OCI-LY7 (cell line): Measurements from ENCODE around the gene DPEP3. TPM values are rescaled to one million over a fixed set of nuclear protein-coding genes. Genes with fewer than 3 reads are reported as not detected.
A peak's percentile ranks its signal among the peaks of the same experiment; 100 is the strongest.

Experiments used
- BruUV-seq: library from RNA; stranded (reverse); fragments of 400-500 nt; replicated peaks from 2 replicates; lab custom pipeline; 2021; lab: Mats Ljungman, UMichigan
- CTCF ChIA-PET: fragments of 300-600 bp; sonication (Branson Sonifier 250); formaldehyde crosslinking; loops from one replicate; lab custom pipeline; 2022; ENCODE audit warnings: antibody characterized with exemption; ENCODE audit not compliant: unreplicated experiment; lab: Charles Lee
- POLR2A ChIA-PET: fragments of 300-600 bp; sonication (Branson Sonifier 250); formaldehyde crosslinking; loops from one replicate; lab custom pipeline; 2022; ENCODE audit warnings: antibody characterized with exemption; lab: Charles Lee
- DNase-seq: peaks from one replicate; pipeline ENCODE4 v3.0.0-alpha.2; 2015; ENCODE audit warnings: low spot score
- H2AFZ ChIP-seq: fragments of 200-600 bp; sonication (generic), shearing (Covaris generic); 2 replicates; pipeline ENCODE4 v1.6.1; 2014; ENCODE audit warnings: mild to moderate bottlenecking, antibody characterized with exemption, low read length, moderate library complexity
- H3K27ac ChIP-seq: fragments of 200-600 bp; sonication (generic); 2 replicates; pipeline ENCODE4 v1.5.1; 2014; ENCODE audit warnings: mixed run types, low read depth, mild to moderate bottlenecking, moderate library complexity, low read length, inconsistent platforms; ENCODE audit not compliant: poor library complexity, severe bottlenecking
- H3K36me3 ChIP-seq: fragments of 200-600 bp; sonication (generic); 2 replicates; pipeline ENCODE4 v1.6.1; 2014; ENCODE audit warnings: mild to moderate bottlenecking, antibody characterized with exemption, low read length, moderate library complexity, mixed read lengths; ENCODE audit not compliant: insufficient read depth
- H3K4me1 ChIP-seq: fragments of 200-600 bp; sonication (generic); 2 replicates; pipeline ENCODE4 v1.5.1; 2014; ENCODE audit warnings: mild to moderate bottlenecking, low read length; ENCODE audit not compliant: insufficient read depth, poor library complexity, severe bottlenecking
- H3K4me2 ChIP-seq: fragments of 200-600 bp; sonication (generic); 2 replicates; pipeline ENCODE4 v1.6.1; 2014; ENCODE audit warnings: mild to moderate bottlenecking, low read length
- H3K4me3 ChIP-seq: fragments of 200-600 bp; sonication (generic); 2 replicates; pipeline ENCODE4 v1.5.1; 2014; ENCODE audit warnings: mild to moderate bottlenecking, low read depth, low read length; ENCODE audit not compliant: poor library complexity, severe bottlenecking
- H3K79me2 ChIP-seq: fragments of 200-600 bp; sonication (generic); 2 replicates; pipeline ENCODE4 v1.6.1; 2016; ENCODE audit warnings: low read depth, mild to moderate bottlenecking, low read length, moderate library complexity, mixed read lengths; ENCODE audit not compliant: insufficient read depth
- H3K9me2 ChIP-seq: fragments of 200-600 bp; sonication (generic); 2 replicates; pipeline ENCODE4 v1.6.1; 2016; ENCODE audit warnings: mild to moderate bottlenecking, low read length, mixed read lengths; ENCODE audit not compliant: insufficient read depth
- H3K9me3 ChIP-seq: fragments of 200-600 bp; sonication (generic); 2 replicates; pipeline ENCODE4 v1.6.1; 2014; ENCODE audit warnings: mild to moderate bottlenecking, mixed run types, low read length, mixed read lengths
- H4K20me1 ChIP-seq: fragments of 200-600 bp; sonication (generic); 2 replicates; pipeline ENCODE4 v1.6.1; 2014; ENCODE audit warnings: mild to moderate bottlenecking, antibody characterized with exemption, low read length, moderate library complexity, mixed read lengths; ENCODE audit not compliant: insufficient read depth
- CTCF ChIP-seq: fragments of 200-600 bp; sonication (generic); conservative IDR thresholded peaks from 2 replicates; pipeline ENCODE4 v1.5.1; 2014; ENCODE audit warnings: mild to moderate bottlenecking, antibody characterized with exemption, low read length, moderate library complexity, mixed read lengths
- EZH2phosphoT487 ChIP-seq: fragments of 200-600 bp; sonication (generic); IDR thresholded peaks from 2 replicates; pipeline ENCODE4 v1.6.1; 2018; ENCODE audit warnings: low read depth, borderline replicate concordance, mild to moderate bottlenecking, mixed run types, antibody characterized with exemption, low read length, moderate library complexity, mixed read lengths
- intact Hi-C: fragments of 100-400 bp; cut with micrococcal nuclease; formaldehyde crosslinking; loops from one replicate; pipeline ENCODE4 v1.10.0; 2022; ENCODE audit not compliant: unreplicated experiment
- total RNA-seq, 2 experiments: library from RNA; depleted of rRNA in 1 of 2; stranded (reverse); fragments of >200 nt in 1 of 2; shearing (Covaris generic) in 1 of 2; gene quantifications; 2 replicates each; pipeline ENCODE4 v1.2.3, GENCODE V29; 2014 to 2022

The DPEP3 gene
- total RNA-seq, 2 experiments from 2014 or later, result not detected

GRCh38 chr16:68021490-68021889 is 41.2 kb upstream of the DPEP3 start:
- H2AFZ ChIP-seq, result no peak overlapping the region
- H4K20me1 ChIP-seq, result no peaks in the 10 kb centered on the region
- peaks cover 35% of the 10 kb centered on the region for H3K79me2 ChIP-seq
- H3K36me3 ChIP-seq, result peaks cover 23% of the 10 kb centered on the region
- ChIA-PET CTCF (interaction anchor here (0.6 to 0.7 kb wide), 2 partner anchors 16 to 19 kb away, joined by 4 to 5 read pairs; no protein-coding TSS in a partner anchor), POLR2A (interaction anchor here (3.0 kb wide), 1 partner anchor 22 kb away, joined by 21 read pairs; the partner anchor contains the start of gene DPEP2)
- peak overlapping the region; percentile 78 for H3K4me3 ChIP-seq
- no peak for DNase-seq
- intact Hi-C loops, result no loop called here
- H3K4me2 ChIP-seq, result peak overlapping the region; percentile 89
- no peak overlapping the region for H3K27ac ChIP-seq
- TSS peak; percentile 85 for BruUV-seq
- H3K9me2 ChIP-seq, result no peaks in the 10 kb centered on the region
- TF ChIP-seq CTCF (no peak), EZH2phosphoT487 (no peak)
- H3K4me1 ChIP-seq, result peaks cover 21% of the 10 kb centered on the region
- H3K9me3 ChIP-seq, result no peaks in the 10 kb centered on the region

- peaks cover 29% of the 10 kb centered on the region for H3K79me2 ChIP-seq
- BruUV-seq, result no TSS peak
- H3K27ac ChIP-seq, result no peak overlapping the region
- no peaks in the 10 kb centered on the region for H4K20me1 ChIP-seq
- intact Hi-C loops, result no loop called here
- H3K9me2 ChIP-seq, result no peaks in the 10 kb centered on the region
- peaks cover 20% of the 10 kb centered on the region for H3K4me1 ChIP-seq
- H3K4me2 ChIP-seq, result no peak overlapping the region
- no peaks in the 10 kb centered on the region for H3K9me3 ChIP-seq
- H3K36me3 ChIP-seq, result peaks cover 11% of the 10 kb centered on the region
- DNase-seq, result no peak
- ChIA-PET POLR2A (interaction anchor here (0.6 to 1.5 kb wide), 3 partner anchors 22 to 893 kb away, joined by 4 to 5 read pairs (median 4); no protein-coding TSS in a partner anchor), CTCF (no interaction called here)
- TF ChIP-seq CTCF (no peak), EZH2phosphoT487 (no peak)
- no peak overlapping the region for H2AFZ ChIP-seq
- H3K4me3 ChIP-seq, result no peak overlapping the region
Measured at GRCh38 chr16:68019167-68019680, 38.9 kb upstream of the DPEP3 start.

- Histone ChIP-seq H3K9me2 (no peaks in the 10 kb centered on the region), H2AFZ (no peak within 1 kb of the TSS), H3K27ac (no peak within 1 kb of the TSS), H3K36me3 (no peaks in the 10 kb centered on the region), H3K4me3 (no peak within 1 kb of the TSS), H3K4me2 (no peak within 1 kb of the TSS), H3K4me1 (peaks cover 16% of the 10 kb centered on the region), H3K79me2 (no peaks in the 10 kb centered on the region), H3K9me3 (no peaks in the 10 kb centered on the region), H4K20me1 (no peaks in the 10 kb centered on the region)
- no peak for TF ChIP-seq EZH2phosphoT487
- no peak for DNase-seq
- POLR2A ChIA-PET, result interaction anchor here (0.5 to 1.2 kb wide), 3 partner anchors 8 to 170 kb away, joined by 3 read pairs; partner anchors contain the start of genes DDX28 and DUS2
- intact Hi-C loops, result no loop called here
- BruUV-seq, result no TSS peak
- CTCF ChIA-PET, result interaction anchor here (0.6 kb wide), 1 partner anchor 46 kb away, joined by 3 read pairs; no protein-coding TSS in a partner anchor
Measured at GRCh38 chr16:68015681-68016080, 35.4 kb upstream of the DPEP3 start, which contains the start of gene DPEP2NB. Gene DPEP2NB, minus strand, starts transcription at chr16:68015911. Its CDS starts 141 bp downstream, at chr16:68015770.
